HepG2 (cell line): ENCODE data around the gene GPRASP3. TPM values are rescaled to one million over a fixed set of nuclear protein-coding genes. Genes with fewer than 3 reads are reported as not detected.

Experiments used
- ATAC-seq: fragments of 200-7000 bp; cut with Tn5 transposase; 3 replicates; pipeline ENCODE4 v1.9.1; 2020; ENCODE audit warnings: mild to moderate bottlenecking, moderate library complexity
- BruUV-seq: library from RNA; stranded (reverse); fragments of 400-500 nt; replicated peaks from 2 replicates; lab custom pipeline; 2021; lab: Mats Ljungman, UMichigan
- CTCF ChIA-PET: fragments of 300-600 bp; formaldehyde crosslinking; extraction: SDS; loops from one replicate; lab custom pipeline; 2021; ENCODE audit warnings: low total read pairs, inconsistent platforms, low intra/inter-chr PET ratio; lab: Yijun Ruan, JAX
- POLR2A ChIA-PET: fragments of 350-600 bp; sonication (Branson Sonifier 250); formaldehyde crosslinking; loops from one replicate; lab custom pipeline; 2020; ENCODE audit warnings: antibody characterized with exemption, inconsistent platforms; lab: Yijun Ruan, JAX
- DNase-seq: peaks from one replicate; pipeline ENCODE4 v3.0.0-alpha.2; 2015; ENCODE audit warnings: low spot score
- FAIRE-seq: peaks from 3 replicates; lab custom pipeline; 2011; peaks lifted over from hg19 to GRCh38; lab: Jason Lieb, UNC
- H2AFZ ChIP-seq: one replicate; pipeline ENCODE4 v1.6.1; 2011; ENCODE audit warnings: low read length, inconsistent platforms
- H3K27ac ChIP-seq: fragments of 300-600 bp; 3 replicates; pipeline ENCODE4 v1.8.0; 2011; ENCODE audit warnings: mixed run types, mild to moderate bottlenecking, mixed read lengths, low read length, inconsistent platforms; ENCODE audit not compliant: insufficient read depth; ENCODE audit errors: extremely low read length
- H3K27me3 ChIP-seq, 2 experiments: fragments of 200-600 bp in 1 of 2; 2 replicates in 1 of 2; 3 replicates in 1 of 2; pipeline versions ENCODE4 v1.6.0 to v1.8.0; 2011; ENCODE audit warnings: low read length in 2 of 2, mild to moderate bottlenecking in 2 of 2, moderate library complexity in 2 of 2, inconsistent platforms in 1 of 2; ENCODE audit not compliant: insufficient read depth in 2 of 2, control insufficient read depth in 1 of 2
- H3K36me3 ChIP-seq, 2 experiments: fragments of 200-600 bp in 1 of 2; replicated peaks in 1 of 2; 2 replicates in 1 of 2; 3 replicates in 1 of 2; pipeline versions ENCODE4 v1.5.1 to v1.8.0; 2011; ENCODE audit warnings: low read length in 2 of 2, inconsistent platforms in 1 of 2; ENCODE audit not compliant: insufficient read depth in 2 of 2, control insufficient read depth in 1 of 2
- H3K4me1 ChIP-seq: 2 replicates; pipeline ENCODE4 v1.5.1; 2012; ENCODE audit warnings: low read length, inconsistent platforms; ENCODE audit not compliant: insufficient read depth
- H3K4me2 ChIP-seq: 2 replicates; pipeline ENCODE4 v1.6.0; 2011; ENCODE audit warnings: low read depth, low read length, inconsistent platforms
- H3K4me3 ChIP-seq, 3 experiments: fragments of 200-600 bp in 1 of 3; sonication (generic), shearing (Covaris generic) in 1 of 3; replicated peaks in 1 of 3; 2 replicates each; pipeline ENCODE4 v1.5.1; 2011 to 2016; ENCODE audit warnings: low read length in 3 of 3, inconsistent platforms in 2 of 3, low read depth in 2 of 3, mild to moderate bottlenecking in 2 of 3, control low read depth in 1 of 3, mixed read lengths in 1 of 3; ENCODE audit not compliant: insufficient read depth in 1 of 3
- H3K79me2 ChIP-seq: one replicate; pipeline ENCODE4 v1.6.1; 2011; ENCODE audit warnings: low read length, inconsistent platforms; ENCODE audit not compliant: insufficient read depth
- H3K9ac ChIP-seq: 2 replicates; pipeline ENCODE4 v1.6.0; 2011; ENCODE audit warnings: mild to moderate bottlenecking, low read depth, low read length, inconsistent platforms; ENCODE audit not compliant: insufficient read depth
- H3K9me3 ChIP-seq: 2 replicates; pipeline ENCODE4 v1.5.1; 2012; ENCODE audit warnings: mild to moderate bottlenecking, low read length
- H4K20me1 ChIP-seq: 2 replicates; pipeline ENCODE4 v1.6.0; 2011; ENCODE audit warnings: inconsistent platforms, mild to moderate bottlenecking, low read length, moderate library complexity; ENCODE audit not compliant: insufficient read depth
- CEBPB ChIP-seq: IDR thresholded peaks from 2 replicates; pipeline ENCODE4 v1.6.1; 2011; ENCODE audit warnings: low read depth, low read length, improper control_type of control experiment, borderline replicate concordance
- DPF2 ChIP-seq: sonication (generic); formaldehyde crosslinking; IDR thresholded peaks from 2 replicates; pipeline ENCODE4 v1.4.0; 2020; ENCODE audit warnings: mild to moderate bottlenecking, low read depth, missing genetic modification reagents, borderline replicate concordance
- DR1 ChIP-seq: sonication (generic); formaldehyde crosslinking; IDR thresholded peaks from 2 replicates; pipeline ENCODE4 v1.8.0; 2021; ENCODE audit warnings: mild to moderate bottlenecking, missing genetic modification reagents, inconsistent platforms
- GATAD1 ChIP-seq: IDR thresholded peaks from 2 replicates; pipeline ENCODE4 v1.6.1; 2016; ENCODE audit warnings: missing genetic modification reagents, missing compliant biosample characterization
- ISX ChIP-seq: sonication (generic); formaldehyde crosslinking; conservative IDR thresholded peaks from 2 replicates; pipeline ENCODE4 v1.5.0; 2020; ENCODE audit warnings: missing genetic modification reagents
- NFKB2 ChIP-seq: sonication (generic); formaldehyde crosslinking; IDR thresholded peaks from 2 replicates; pipeline ENCODE4 v1.4.0; 2020; ENCODE audit warnings: missing genetic modification reagents, borderline replicate concordance
- POLR2G ChIP-seq: fragments of 200-400 bp; formaldehyde crosslinking; IDR thresholded peaks from 2 replicates; pipeline ENCODE4 v1.6.1; 2018; ENCODE audit warnings: mild to moderate bottlenecking, low read depth, low read length, moderate library complexity
- REPIN1 ChIP-seq: sonication (generic); formaldehyde crosslinking; IDR thresholded peaks from 2 replicates; pipeline ENCODE4 v1.8.0; 2022; ENCODE audit warnings: missing genetic modification reagents, low read depth, mild to moderate bottlenecking, borderline replicate concordance
- SYNCRIP ChIP-seq: fragments of 200-400 bp; formaldehyde crosslinking; IDR thresholded peaks from 2 replicates; pipeline ENCODE4 v1.6.1; 2018; ENCODE audit warnings: mild to moderate bottlenecking, low read depth, low read length; ENCODE audit not compliant: insufficient read depth
- ZBTB21 ChIP-seq: sonication (generic); formaldehyde crosslinking; IDR thresholded peaks from 2 replicates; pipeline ENCODE4 v1.4.0; 2020; ENCODE audit warnings: missing genetic modification reagents
- ZNF446 ChIP-seq: sonication (generic); formaldehyde crosslinking; IDR thresholded peaks from 2 replicates; pipeline ENCODE4 v1.5.0; 2020; ENCODE audit warnings: mild to moderate bottlenecking, missing genetic modification reagents
- ZNF775 ChIP-seq: sonication (generic); formaldehyde crosslinking; IDR thresholded peaks from 2 replicates; pipeline ENCODE4 v1.4.0; 2020; ENCODE audit warnings: missing genetic modification reagents, mild to moderate bottlenecking, moderate library complexity, borderline replicate concordance
- WGBS: methylation state at CpG from one replicate; pipeline ENCODE4 v1.1.6; 2017; ENCODE audit warnings: low lambda C conversion rate; 5-methylcytosine and 5-hydroxymethylcytosine counted together
- in situ Hi-C: cut with HindIII; loops from 2 replicates; pipeline ENCODE4 v1.10.0; 2017; ENCODE audit warnings: low pct_unique_long_range_greater_than_20kb; ENCODE audit not compliant: extremely low pct_ligation_motif_present
- intact Hi-C: fragments of 100-400 bp; cut with micrococcal nuclease; formaldehyde crosslinking; loops from one replicate; pipeline ENCODE4 v1.10.0; 2022; ENCODE audit not compliant: unreplicated experiment
- polyA plus RNA-seq, 8 experiments: library from polyadenylated mRNA; depleted of rRNA in 3 of 8; stranded (reverse) in 7 of 8; unstranded in 1 of 8; fragments of >200 nt; fragmentation: Illumina TruSeq in 4 of 8; extraction: Trizol in 4 of 8; gene quantifications; 2 replicates each; pipeline versions ENCODE4 v1.2.1 to v1.2.3, GENCODE V29; 2011 to 2016; ENCODE audit warnings: low read depth in 4 of 8, missing spikeins in 1 of 8, mixed read lengths in 1 of 8; ENCODE audit not compliant: insufficient read depth in 1 of 8
- total RNA-seq, 5 experiments: library from RNA; depleted of rRNA; stranded (reverse); fragments of >200 nt; fragmentation: Illumina TruSeq; extraction: Trizol; gene quantifications; 2 replicates each; pipeline ENCODE4 v1.2.3, GENCODE V29; 2016; ENCODE audit warnings: low read depth in 1 of 5
- TF ChIP-seq, protein P1 (sequence below): sonication (generic); formaldehyde crosslinking; IDR thresholded peaks from 2 replicates; pipeline ENCODE4 v1.5.1; 2020; ENCODE audit warnings: mild to moderate bottlenecking, missing genetic modification reagents, borderline replicate concordance
- TF ChIP-seq, protein P2 (sequence below): IDR thresholded peaks from 2 replicates; pipeline ENCODE4 v1.6.1; 2012; ENCODE audit warnings: inconsistent platforms
- TF ChIP-seq, protein P3 (sequence below): sonication (generic); formaldehyde crosslinking; IDR thresholded peaks from 2 replicates; pipeline ENCODE4 v1.9.0; 2021; ENCODE audit warnings: missing genetic modification reagents, mild to moderate bottlenecking, borderline replicate concordance
- TF ChIP-seq, protein P4 (sequence below): sonication (generic); formaldehyde crosslinking; IDR thresholded peaks from 2 replicates; pipeline ENCODE4 v1.9.0; 2021; ENCODE audit warnings: missing genetic modification reagents, borderline replicate concordance

Gene GPRASP3
- total and polyA plus RNA-seq, 2 of the 13 experiments (the other 11 are each of a cell fraction or from before 2014, with no cell fraction given): 0.67 to 1.4 TPM

DNA sequence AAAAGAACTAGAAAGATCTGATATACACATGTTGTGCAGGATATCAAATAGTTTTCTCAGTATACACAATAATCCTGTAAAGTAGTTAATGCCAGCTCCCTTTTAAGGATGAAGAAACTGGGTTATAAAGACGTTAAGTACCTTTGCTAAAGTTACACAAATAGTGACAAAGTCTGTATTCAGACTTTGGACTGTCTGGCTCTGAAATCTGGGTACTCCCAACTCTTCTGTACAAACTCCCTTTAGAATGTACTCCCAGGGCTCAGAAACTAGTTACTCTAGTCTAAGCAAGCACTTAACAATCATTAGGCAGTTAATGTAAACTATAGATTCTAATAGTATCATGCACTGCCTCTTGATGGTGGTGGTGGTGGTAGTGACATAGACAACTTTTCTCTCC lies 7.2 kb downstream of the GPRASP3 start (continued):
- TF ChIP-seq, protein P1, sequence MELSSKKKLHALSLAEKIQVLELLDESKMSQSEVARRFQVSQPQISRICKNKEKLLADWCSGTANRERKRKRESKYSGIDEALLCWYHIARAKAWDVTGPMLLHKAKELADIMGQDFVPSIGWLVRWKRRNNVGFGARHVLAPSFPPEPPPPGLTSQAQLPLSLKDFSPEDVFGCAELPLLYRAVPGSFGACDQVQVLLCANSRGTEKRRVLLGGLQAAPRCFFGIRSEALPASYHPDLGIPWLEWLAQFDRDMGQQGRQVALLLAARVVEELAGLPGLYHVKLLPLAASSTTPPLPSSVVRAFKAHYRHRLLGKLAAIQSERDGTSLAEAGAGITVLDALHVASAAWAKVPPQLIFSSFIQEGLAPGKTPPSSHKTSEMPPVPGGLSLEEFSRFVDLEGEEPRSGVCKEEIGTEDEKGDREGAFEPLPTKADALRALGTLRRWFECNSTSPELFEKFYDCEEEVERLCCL (CRISPR knock-in tag): no peak
- TF ChIP-seq, protein P2, sequence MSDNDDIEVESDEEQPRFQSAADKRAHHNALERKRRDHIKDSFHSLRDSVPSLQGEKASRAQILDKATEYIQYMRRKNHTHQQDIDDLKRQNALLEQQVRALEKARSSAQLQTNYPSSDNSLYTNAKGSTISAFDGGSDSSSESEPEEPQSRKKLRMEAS: no peak
- no peak for TF ChIP-seq ZNF775 (CRISPR knock-in tag)
- no peak for TF ChIP-seq ZBTB21
- no peak for TF ChIP-seq ZNF446 (CRISPR knock-in tag)
- TF ChIP-seq REPIN1 (CRISPR knock-in tag): no peak
- TF ChIP-seq DR1 (CRISPR knock-in tag): no peak
- no peak for TF ChIP-seq DPF2 (CRISPR knock-in tag)
- no peak for TF ChIP-seq POLR2G

GRCh38 chrX:102728646-102729045 lies 8.1 kb downstream of the GPRASP3 start:
- DNase-seq (no peak), ATAC-seq (no peak), FAIRE-seq (no peak)
- no peak overlapping the region for H3K9ac ChIP-seq
- no peaks in the 10 kb centered on the region for H3K36me3 ChIP-seq
- ChIA-PET POLR2A (no interaction called here), CTCF (no interaction called here)
- peaks cover 8% of the 10 kb centered on the region; the same call in 1 of the 2 replicates for H3K4me1 ChIP-seq
- no TSS peak for BruUV-seq
- H3K27me3 ChIP-seq: no peaks in the 10 kb centered on the region
- TF ChIP-seq SYNCRIP (no peak), CEBPB (no peak), GATAD1 (CRISPR knock-in tag) (no peak), NFKB2 (CRISPR knock-in tag) (no peak), ISX (no peak)
- TF ChIP-seq, protein P3, sequence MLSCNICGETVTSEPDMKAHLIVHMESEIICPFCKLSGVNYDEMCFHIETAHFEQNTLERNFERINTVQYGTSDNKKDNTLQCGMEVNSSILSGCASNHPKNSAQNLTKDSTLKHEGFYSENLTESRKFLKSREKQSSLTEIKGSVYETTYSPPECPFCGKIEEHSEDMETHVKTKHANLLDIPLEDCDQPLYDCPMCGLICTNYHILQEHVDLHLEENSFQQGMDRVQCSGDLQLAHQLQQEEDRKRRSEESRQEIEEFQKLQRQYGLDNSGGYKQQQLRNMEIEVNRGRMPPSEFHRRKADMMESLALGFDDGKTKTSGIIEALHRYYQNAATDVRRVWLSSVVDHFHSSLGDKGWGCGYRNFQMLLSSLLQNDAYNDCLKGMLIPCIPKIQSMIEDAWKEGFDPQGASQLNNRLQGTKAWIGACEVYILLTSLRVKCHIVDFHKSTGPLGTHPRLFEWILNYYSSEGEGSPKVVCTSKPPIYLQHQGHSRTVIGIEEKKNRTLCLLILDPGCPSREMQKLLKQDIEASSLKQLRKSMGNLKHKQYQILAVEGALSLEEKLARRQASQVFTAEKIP: no peak
- TF ChIP-seq, protein P4, sequence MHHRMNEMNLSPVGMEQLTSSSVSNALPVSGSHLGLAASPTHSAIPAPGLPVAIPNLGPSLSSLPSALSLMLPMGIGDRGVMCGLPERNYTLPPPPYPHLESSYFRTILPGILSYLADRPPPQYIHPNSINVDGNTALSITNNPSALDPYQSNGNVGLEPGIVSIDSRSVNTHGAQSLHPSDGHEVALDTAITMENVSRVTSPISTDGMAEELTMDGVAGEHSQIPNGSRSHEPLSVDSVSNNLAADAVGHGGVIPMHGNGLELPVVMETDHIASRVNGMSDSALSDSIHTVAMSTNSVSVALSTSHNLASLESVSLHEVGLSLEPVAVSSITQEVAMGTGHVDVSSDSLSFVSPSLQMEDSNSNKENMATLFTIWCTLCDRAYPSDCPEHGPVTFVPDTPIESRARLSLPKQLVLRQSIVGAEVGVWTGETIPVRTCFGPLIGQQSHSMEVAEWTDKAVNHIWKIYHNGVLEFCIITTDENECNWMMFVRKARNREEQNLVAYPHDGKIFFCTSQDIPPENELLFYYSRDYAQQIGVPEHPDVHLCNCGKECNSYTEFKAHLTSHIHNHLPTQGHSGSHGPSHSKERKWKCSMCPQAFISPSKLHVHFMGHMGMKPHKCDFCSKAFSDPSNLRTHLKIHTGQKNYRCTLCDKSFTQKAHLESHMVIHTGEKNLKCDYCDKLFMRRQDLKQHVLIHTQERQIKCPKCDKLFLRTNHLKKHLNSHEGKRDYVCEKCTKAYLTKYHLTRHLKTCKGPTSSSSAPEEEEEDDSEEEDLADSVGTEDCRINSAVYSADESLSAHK: no peak
- no peak overlapping the region for H2AFZ ChIP-seq
- no peak overlapping the region for H3K4me2 ChIP-seq
- 100% methylated on average over 1 of the region's 1 CpG for WGBS
- H3K9me3 ChIP-seq: no peaks in the 10 kb centered on the region
- in situ Hi-C loops: no loop called here
- H3K79me2 ChIP-seq: no peaks in the 10 kb centered on the region
- no peaks in the 10 kb centered on the region for H4K20me1 ChIP-seq
- intact Hi-C loops: no loop called here
- H3K4me3 ChIP-seq: no peak overlapping the region
- H3K27ac ChIP-seq: no peak overlapping the region
